Measurements from ENCODE around the gene SLC9A8. TPM values are rescaled to one million over a fixed set of nuclear protein-coding genes. Genes with fewer than 3 reads are reported as not detected.

Gene SLC9A8
- total RNA-seq, 6 experiments from 2014 or later = 7.1 to 8.0 (median 7.4) TPM

GRCh38 chr20:49916146-49917002 lies 103.7 kb downstream of the SLC9A8 start:
- peak overlapping the region; percentile 97 for H3K4me3 Mint-ChIP-seq
- peak overlapping the region; percentile 100 for H3K27ac Mint-ChIP-seq
- peaks cover 35% of the 10 kb centered on the region for H3K4me1 Mint-ChIP-seq (ENCODE audit: low read depth)
- H3K27me3 Mint-ChIP-seq (ENCODE audit: insufficient read depth) = peaks cover 2% of the 10 kb centered on the region; the same call in 1 of the 2 replicates
- no peaks in the 10 kb centered on the region for H3K36me3 Mint-ChIP-seq (ENCODE audit: low read depth)
- no peaks in the 10 kb centered on the region for H3K9me3 Mint-ChIP-seq
- peak; percentile 28 for DNase-seq
- TF ChIP-seq, protein P1, sequence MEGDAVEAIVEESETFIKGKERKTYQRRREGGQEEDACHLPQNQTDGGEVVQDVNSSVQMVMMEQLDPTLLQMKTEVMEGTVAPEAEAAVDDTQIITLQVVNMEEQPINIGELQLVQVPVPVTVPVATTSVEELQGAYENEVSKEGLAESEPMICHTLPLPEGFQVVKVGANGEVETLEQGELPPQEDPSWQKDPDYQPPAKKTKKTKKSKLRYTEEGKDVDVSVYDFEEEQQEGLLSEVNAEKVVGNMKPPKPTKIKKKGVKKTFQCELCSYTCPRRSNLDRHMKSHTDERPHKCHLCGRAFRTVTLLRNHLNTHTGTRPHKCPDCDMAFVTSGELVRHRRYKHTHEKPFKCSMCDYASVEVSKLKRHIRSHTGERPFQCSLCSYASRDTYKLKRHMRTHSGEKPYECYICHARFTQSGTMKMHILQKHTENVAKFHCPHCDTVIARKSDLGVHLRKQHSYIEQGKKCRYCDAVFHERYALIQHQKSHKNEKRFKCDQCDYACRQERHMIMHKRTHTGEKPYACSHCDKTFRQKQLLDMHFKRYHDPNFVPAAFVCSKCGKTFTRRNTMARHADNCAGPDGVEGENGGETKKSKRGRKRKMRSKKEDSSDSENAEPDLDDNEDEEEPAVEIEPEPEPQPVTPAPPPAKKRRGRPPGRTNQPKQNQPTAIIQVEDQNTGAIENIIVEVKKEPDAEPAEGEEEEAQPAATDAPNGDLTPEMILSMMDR (IDR thresholded peaks at IDR 0.05) = no peak

DNA sequence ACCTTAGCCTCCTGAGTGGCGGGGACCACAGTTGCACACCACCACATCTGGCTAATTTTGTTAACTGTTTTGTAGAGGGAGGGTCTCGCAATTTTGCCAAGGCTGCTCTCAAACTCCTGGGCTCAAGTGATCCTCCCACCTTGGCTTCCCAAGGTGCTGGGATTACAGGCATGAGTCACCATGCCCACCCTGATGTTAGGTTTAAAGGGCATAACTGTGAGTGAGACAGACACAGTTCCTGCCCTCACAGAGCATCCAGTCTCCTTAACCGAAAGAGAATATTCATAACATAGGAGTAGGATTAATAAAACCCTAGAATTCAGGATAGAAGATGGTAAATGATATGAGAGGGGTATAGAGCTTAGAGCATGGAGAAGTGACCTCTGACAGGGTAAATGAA lies 105.8 kb downstream of the SLC9A8 start:
- Mint-ChIP-seq H3K4me3 (no peak overlapping the region), H3K27ac (no peak overlapping the region), H3K27me3 (ENCODE audit: insufficient read depth) (peaks cover 8% of the 10 kb centered on the region), H3K36me3 (ENCODE audit: low read depth) (no peaks in the 10 kb centered on the region), H3K9me3 (no peaks in the 10 kb centered on the region), H3K4me1 (ENCODE audit: low read depth) (peaks cover 26% of the 10 kb centered on the region)
- no peak for DNase-seq
- TF ChIP-seq, protein P1 (IDR thresholded peaks at IDR 0.05) = no peak

- no peaks in the 10 kb centered on the region for H3K36me3 Mint-ChIP-seq (ENCODE audit: low read depth)
- no peak for DNase-seq
- H3K4me1 Mint-ChIP-seq (ENCODE audit: low read depth) = peaks cover 21% of the 10 kb centered on the region
- peaks cover 8% of the 10 kb centered on the region for H3K27me3 Mint-ChIP-seq (ENCODE audit: insufficient read depth)
- no peaks in the 10 kb centered on the region for H3K9me3 Mint-ChIP-seq
- H3K27ac Mint-ChIP-seq = no peak overlapping the region
- TF ChIP-seq, protein P1 (IDR thresholded peaks at IDR 0.05) = no peak
- no peak overlapping the region for H3K4me3 Mint-ChIP-seq
These were observed 106.4 kb downstream of the SLC9A8 start for GRCh38 chr20:49919009-49919408.

DNA sequence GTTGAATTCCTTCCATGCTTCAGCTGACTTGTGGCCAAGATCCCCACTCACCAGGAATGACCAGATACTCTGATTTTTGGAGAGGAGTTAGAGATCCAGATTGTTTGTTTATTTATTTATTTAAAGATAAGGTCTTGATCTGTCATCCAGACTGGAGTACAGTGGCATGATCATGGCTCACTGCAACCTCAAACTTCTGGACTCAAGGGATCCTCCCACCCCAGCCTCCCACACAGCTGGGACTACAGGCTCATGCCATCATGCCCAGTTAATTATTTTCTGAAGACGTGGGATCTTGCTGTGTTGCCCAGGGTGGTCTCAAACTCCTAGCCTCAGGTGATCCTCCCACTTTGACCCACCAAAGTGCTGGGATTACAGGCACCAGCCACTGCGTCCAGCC lies 106.8 kb downstream of the SLC9A8 start:
- DNase-seq = no peak
- H3K27me3 Mint-ChIP-seq (ENCODE audit: insufficient read depth) = peaks cover 8% of the 10 kb centered on the region
- TF ChIP-seq, protein P1 (IDR thresholded peaks at IDR 0.05) = no peak
- no peak overlapping the region for H3K4me3 Mint-ChIP-seq
- H3K9me3 Mint-ChIP-seq = no peaks in the 10 kb centered on the region
- H3K4me1 Mint-ChIP-seq (ENCODE audit: low read depth) = peaks cover 16% of the 10 kb centered on the region
- no peaks in the 10 kb centered on the region for H3K36me3 Mint-ChIP-seq (ENCODE audit: low read depth)
- H3K27ac Mint-ChIP-seq = no peak overlapping the region

- no peak overlapping the region for H3K27ac Mint-ChIP-seq
- H3K9me3 Mint-ChIP-seq = no peaks in the 10 kb centered on the region
- H3K4me1 Mint-ChIP-seq (ENCODE audit: low read depth) = peaks cover 22% of the 10 kb centered on the region
- H3K36me3 Mint-ChIP-seq (ENCODE audit: low read depth) = no peaks in the 10 kb centered on the region; the same call in 1 of the 2 replicates
- TF ChIP-seq, protein P1 (IDR thresholded peaks at IDR 0.05) = no peak
- no peak overlapping the region for H3K4me3 Mint-ChIP-seq
- no peak for DNase-seq
- H3K27me3 Mint-ChIP-seq (ENCODE audit: insufficient read depth) = peaks cover 5% of the 10 kb centered on the region
These were observed 111.6 kb downstream of the SLC9A8 start for GRCh38 chr20:49924247-49924646.

Measured in HFFc6 (cell line).